Measurements from ENCODE around the gene KRTAP10-8.
"Not testable (repeated sequence)": the region's sequence is repeated elsewhere in the genome, so short reads cannot be mapped to it uniquely, and the experiment has no call there.

The KRTAP10-8 gene

DNA sequence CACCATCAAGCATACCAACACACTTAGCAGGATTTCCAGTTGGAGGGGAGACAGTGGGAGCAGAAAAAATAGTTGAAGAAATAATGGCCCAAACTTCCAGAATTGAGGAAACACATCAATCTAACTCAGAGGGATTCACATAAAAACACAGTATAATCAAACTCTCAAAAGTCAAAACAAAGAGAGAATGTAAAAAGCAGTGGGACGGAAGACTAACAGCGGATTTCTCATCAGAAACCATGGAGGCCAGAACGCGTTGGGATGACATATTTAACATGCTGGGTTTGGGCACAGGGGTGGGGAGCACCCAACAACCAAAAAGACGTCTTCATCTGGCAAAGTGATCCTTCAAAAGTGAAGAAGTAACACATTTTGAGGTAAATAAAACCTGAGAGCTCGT is 8.0 kb downstream of the KRTAP10-8 start:
- no peak for DNase-seq

- no peak for DNase-seq
Measured at GRCh38 chr21:44623575-44623974, 11.7 kb downstream of the KRTAP10-8 start.

GRCh38 chr21:44625756-44626155 is 13.9 kb downstream of the KRTAP10-8 start:
- DNase-seq, result no peak

- DNase-seq, result no peak
Measured at GRCh38 chr21:44626262-44626661, 14.4 kb downstream of the KRTAP10-8 start.

GRCh38 chr21:44626673-44627143 is 14.8 kb downstream of the KRTAP10-8 start, which contains the start of gene KRTAP10-9:
Gene KRTAP10-9 (plus strand): TSS chr21:44627093. CDS start chr21:44627172, 79 bp downstream.
- no peak for DNase-seq

GRCh38 chr21:44627181-44627822 is 15.4 kb downstream of the KRTAP10-8 start:
- DNase-seq, result not testable (repeated sequence)

DNA sequence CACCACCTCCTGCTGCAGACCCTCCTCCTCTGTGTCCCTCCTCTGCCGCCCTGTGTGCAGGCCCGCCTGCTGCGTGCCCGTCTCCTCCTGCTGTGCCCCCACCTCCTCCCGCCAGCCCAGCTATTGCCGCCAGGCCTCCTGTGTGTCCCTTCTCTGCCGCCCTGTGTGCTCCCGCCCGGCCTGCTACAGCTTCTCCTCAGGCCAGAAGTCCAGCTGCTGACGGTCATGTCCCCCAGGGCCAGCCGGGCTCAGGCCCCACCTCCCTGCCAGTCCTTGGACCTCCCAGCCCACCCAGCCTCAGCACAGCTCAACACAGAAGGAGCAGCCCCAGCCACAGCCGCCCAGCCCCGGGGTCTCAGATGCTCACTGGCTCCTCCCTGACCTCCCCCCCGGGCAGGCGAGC is 16.0 kb downstream of the KRTAP10-8 start:
- not testable (repeated sequence) for DNase-seq

DNA sequence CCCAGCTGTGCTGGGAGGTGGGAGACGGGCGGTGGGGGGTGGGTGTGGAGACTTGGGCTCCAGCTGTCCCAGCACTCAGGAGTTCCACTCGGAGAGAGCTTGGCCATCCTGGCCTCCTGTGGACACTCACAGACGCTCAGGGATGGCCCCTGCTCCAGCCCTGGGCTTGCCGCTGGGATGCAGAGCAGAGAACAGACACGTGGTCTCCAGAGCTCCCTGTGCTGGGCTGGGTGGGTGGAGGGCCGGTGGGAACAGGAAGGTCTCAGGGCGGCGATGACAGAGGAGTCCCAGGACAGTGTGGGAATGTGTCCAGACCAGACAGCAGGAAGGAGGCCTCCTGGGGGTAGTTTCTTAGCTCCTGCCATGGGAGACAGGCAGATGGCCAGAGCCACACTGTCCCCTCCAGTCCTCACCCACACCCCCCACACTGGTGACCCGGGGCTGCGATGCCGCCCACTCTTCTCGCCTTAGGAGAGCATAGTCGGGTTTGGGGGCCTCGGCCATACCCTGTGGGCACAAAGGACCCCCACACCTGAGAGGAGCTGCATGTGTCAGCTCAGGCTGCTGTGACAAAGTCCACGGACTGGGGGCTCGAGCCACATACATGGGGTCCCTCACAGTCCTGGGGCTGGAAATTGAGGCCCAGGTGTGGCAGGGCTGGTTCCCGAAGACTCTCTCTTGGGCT is 17.0 kb downstream of the KRTAP10-8 start:
- no peak for DNase-seq

GRCh38 chr21:44630440-44630839 is 18.6 kb downstream of the KRTAP10-8 start:
- DNase-seq, result no peak

- DNase-seq, result no peak
Measured at GRCh38 chr21:44632067-44632466, 20.2 kb downstream of the KRTAP10-8 start.

- DNase-seq, result no peak
Measured at GRCh38 chr21:44636209-44637017, 24.5 kb downstream of the KRTAP10-8 start.

DNA sequence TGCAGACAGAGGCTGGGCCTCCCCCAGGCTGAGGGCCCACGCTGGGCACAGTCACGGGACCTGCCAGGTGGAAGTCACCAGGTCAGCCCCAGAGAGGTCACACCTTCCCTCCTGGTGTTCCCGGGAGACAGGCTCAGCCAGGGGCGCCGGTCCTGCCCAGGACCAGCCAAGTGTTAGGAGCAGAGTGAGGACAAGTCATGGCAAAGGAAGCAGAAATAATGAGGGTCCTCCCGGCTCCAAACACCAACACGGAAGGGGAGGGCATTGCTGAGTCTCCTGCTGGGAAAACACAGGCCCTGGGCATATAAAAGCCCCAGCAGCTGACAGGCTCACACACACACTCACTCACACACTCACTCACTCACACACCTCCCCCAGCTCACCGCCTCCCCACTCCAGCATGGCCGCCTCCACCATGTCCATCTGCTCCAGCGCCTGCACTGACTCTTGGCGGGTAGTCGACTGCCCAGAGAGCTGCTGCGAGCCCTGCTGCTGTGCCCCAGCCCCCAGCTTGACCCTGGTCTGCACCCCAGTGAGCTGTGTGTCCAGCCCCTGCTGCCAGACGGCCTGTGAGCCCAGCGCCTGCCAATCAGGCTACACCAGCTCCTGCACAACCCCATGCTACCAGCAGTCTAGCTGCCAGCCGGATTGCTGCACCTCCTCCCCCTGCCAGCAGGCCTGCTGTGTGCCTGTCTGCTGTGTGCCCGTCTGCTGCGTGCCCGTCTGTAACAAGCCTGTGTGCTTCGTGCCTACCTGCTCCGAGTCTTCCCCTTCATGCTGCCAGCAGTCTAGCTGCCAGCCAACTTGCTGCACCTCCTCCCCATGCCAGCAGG is 25.4 kb downstream of the KRTAP10-8 start, which contains the start of gene KRTAP10-10:
Gene KRTAP10-10 (plus strand): TSS at position 339 of the 833 bp plus-strand sequence. CDS start 62 bp downstream, at position 401.
- DNase-seq, result no peak

- not testable (repeated sequence) for DNase-seq
Measured at GRCh38 chr21:44637851-44638348, 26.0 kb downstream of the KRTAP10-8 start.

DNA sequence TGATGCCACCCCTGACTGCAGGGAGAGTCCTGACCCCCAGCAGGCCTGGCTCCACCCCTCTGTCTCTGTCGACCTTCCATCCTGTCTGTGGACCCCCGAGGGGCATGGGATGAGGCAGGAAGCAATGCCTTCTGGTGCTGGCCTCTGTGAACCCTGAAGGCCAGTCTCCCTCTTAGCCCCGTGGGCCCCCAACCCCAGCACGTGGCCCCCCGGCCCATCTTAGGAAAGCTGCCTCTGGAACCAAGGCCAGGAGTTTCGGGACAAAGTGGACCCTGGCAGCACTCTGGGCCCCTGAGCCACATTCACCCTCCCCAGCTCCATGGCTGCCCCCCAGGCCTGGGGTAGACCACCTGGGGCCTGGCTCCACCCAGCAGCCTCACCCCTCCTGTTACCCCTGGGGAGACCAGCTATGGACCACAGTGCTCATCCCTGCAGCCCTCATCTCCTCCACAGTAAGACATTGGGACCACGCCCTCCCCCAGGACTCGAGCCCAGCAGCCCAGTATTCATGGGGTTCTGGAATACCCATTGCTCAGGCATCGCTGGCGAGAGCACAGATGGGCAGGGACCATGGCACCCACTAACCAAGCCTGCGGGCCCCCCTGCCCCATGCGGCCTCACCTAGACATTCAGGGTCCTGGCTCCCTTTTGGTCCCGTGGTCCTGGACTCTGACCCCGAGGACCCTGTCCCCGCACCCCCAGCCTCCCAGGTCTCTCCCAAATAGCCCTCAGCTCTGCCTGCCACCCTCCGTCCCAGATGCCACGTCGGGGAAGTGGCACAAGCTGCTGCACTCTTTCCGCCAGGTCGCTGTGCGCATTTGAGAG is 26.8 kb downstream of the KRTAP10-8 start:
- DNase-seq, result not testable (repeated sequence)

DNA sequence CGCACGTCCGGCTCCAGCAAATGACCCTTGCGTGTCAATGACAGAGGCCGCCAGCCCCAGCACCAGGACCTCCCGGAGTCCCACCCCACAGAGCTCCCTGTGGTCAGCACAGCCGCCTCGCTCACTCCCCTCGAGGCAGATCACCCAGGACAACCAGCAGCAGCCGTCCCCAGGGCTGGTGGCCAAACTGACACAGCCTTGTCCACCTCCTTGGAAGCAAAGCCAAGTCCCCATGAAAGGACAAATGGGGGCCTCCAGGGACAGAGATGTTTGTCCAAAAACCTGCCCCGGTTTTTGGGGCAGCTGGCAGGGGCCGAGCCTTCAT is 27.4 kb downstream of the KRTAP10-8 start:
- DNase-seq, result no peak

DNA sequence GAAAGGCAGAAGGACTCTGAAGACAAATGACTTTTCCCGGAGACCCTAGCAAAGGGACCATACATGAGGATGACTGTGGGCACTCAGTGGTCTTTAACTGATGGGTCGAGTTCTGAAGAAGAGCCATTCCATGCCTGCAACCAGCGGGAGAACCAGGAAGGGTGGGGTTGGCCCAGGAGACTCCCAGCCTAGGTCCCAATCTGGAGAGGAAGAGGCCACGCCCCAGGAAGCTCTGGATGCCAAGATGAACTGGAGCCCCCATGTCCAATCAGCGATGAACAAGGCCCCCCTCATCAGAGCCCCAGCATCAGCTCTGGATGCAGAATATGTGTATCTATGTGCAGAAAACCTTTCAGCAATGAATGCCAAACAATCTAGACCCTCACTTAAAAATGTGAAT is 28.9 kb downstream of the KRTAP10-8 start:
- DNase-seq, result no peak

DNA sequence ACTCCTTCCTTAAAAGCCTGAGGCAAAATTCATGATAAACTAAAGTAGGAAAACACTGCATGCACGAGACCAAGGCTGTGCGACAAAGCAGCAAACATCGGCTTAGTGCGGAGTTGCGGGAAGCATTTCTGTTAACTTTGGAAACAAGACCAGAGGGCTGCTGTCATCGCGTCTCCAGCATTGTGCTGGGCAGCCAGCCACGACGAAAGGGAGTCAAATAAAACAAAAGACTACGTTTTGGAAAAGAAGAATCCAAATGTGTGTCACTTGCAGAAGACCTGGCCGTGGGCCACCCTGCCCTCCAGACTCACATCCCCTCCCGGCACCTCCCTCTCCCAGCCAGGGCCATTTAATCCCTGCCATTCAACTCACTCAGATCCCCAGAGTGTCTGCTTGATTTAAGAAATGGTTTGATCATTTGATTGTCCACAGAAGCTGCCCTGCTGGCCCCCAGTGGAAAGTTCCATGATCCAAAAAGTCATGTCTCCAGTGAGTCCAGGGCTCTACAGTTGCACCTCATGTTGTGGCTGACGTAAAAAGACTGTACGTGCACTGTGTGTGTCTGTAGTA is 31.9 kb downstream of the KRTAP10-8 start:
- no peak for DNase-seq

DNA sequence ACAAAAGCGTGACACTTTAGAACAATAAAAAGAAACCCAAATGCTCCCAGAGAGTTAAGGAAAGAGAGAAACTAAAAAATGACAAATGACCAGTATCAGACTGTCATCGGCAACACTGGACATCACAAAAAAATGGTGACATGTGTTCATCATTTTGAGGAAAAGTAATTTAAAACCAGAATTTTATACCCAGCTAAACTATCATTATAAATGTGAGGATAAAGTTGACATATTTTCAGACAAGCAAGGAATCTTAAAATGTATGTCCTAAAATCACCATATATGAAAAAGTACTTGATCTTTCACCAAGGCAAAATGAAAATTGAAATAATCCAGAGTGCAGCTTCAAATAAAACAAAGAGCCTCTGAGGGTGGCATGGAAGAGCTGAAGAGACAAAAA is 33.0 kb downstream of the KRTAP10-8 start:
- DNase-seq, result no peak

DNA sequence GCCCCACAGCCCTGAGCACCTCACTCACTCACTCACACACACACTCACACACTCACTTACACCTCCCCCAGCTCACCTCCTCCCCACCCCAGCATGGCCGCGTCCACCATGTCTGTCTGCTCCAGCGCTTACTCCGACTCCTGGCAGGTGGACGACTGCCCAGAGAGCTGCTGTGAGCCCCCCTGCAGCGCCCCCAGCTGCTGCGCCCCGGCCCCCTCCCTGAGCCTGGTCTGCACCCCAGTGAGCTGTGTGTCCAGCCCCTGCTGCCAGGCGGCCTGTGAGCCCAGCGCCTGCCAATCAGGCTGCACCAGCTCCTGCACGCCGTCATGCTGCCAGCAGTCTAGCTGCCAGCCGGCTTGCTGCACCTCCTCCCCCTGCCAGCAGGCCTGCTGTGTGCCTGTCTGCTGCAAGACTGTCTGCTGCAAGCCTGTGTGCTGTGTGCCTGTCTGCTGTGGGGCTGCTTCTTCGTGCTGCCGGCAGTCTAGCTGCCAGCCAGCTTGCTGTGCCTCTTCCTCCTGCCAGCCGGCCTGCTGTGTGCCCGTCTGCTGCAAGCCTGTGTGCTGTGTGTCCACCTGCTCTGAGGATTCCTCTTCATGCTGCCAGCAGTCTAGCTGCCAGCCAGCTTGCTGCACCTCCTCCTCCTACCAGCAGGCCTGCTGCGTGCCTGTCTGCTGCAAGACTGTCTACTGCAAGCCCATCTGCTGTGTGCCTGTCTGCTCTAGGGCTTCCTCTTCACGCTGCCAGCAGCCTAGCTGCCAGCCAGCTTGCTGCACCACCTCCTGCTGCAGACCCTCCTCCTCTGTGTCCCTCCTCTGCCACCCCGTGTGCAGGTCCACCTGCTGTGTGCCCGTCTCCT is 34.7 kb downstream of the KRTAP10-8 start, which contains the start of gene KRTAP10-11:
Gene KRTAP10-11 (plus strand): TSS at position 49 of the 856 bp plus-strand sequence. CDS start 45 bp downstream, at position 94.
- DNase-seq, result not testable (repeated sequence)

DNA sequence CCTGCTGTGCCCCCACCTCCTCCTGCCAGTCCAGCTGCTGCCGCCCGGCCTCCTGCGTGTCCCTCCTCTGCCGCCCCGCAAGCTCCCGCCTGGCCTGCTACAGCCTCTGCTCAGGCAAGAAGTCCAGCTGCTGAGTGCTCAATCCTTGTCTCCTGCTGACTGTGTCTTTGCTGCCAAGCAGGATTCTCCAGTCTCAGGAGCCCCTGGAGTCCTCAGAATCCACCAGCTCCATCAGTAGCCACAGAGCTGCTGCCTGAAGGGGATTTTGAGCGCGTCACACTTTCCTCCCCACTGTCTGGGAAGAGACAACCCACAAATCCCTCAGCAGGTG is 35.3 kb downstream of the KRTAP10-8 start:
- DNase-seq, result no peak
